ENCODE results near the gene WWTR1.

- no peak for TF ChIP-seq USF2 (IDR thresholded peaks at IDR 0.05; ENCODE audit: low read length)
- no peak for TF ChIP-seq CTCF (IDR thresholded peaks at IDR 0.05; ENCODE audit: control extremely low read depth in 1 of 3, insufficient read depth in 1 of 3, low read depth in 1 of 3, low read length in 3 of 3)
- TF ChIP-seq TAF1 (IDR thresholded peaks at IDR 0.05; ENCODE audit: low read depth, low read length), result no peak
- no peak for TF ChIP-seq CREB1 (IDR thresholded peaks at IDR 0.05)
- no peak for TF ChIP-seq TCF12 (IDR thresholded peaks at IDR 0.05; ENCODE audit: low read depth, low read length)
- no peak for TF ChIP-seq CHD2 (IDR thresholded peaks at IDR 0.05; ENCODE audit: low read length)
- TF ChIP-seq JUN (IDR thresholded peaks at IDR 0.05; ENCODE audit: low read depth, low read length), result no peak
- TF ChIP-seq BACH1 (IDR thresholded peaks at IDR 0.05; ENCODE audit: low read length), result no peak
- TF ChIP-seq EZH2 (IDR thresholded peaks at IDR 0.05; ENCODE audit: low read depth, low read length, severe bottlenecking), result no peak
- TF ChIP-seq SP1 (IDR thresholded peaks at IDR 0.05; ENCODE audit: low read depth, low read length), result no peak
- TF ChIP-seq SUZ12 (IDR thresholded peaks at IDR 0.05; ENCODE audit: low read length), result no peak
Observed at GRCh38 chr3:149515249-149515648, 142.6 kb downstream of the WWTR1 start.
